NCI-H748 (cell line): ENCODE data around the gene ANGPTL2.

ENCODE experiments used
- DNase-seq: peaks from one replicate; lab custom pipeline; 2025; ENCODE audit not compliant: unreplicated experiment; lab: John Stamatoyannopoulos, UW

ANGPTL2 gene

GRCh38 chr9:127136880-127137639 is 14.6 kb upstream of the ANGPTL2 start:
- DNase-seq = no peak

DNA sequence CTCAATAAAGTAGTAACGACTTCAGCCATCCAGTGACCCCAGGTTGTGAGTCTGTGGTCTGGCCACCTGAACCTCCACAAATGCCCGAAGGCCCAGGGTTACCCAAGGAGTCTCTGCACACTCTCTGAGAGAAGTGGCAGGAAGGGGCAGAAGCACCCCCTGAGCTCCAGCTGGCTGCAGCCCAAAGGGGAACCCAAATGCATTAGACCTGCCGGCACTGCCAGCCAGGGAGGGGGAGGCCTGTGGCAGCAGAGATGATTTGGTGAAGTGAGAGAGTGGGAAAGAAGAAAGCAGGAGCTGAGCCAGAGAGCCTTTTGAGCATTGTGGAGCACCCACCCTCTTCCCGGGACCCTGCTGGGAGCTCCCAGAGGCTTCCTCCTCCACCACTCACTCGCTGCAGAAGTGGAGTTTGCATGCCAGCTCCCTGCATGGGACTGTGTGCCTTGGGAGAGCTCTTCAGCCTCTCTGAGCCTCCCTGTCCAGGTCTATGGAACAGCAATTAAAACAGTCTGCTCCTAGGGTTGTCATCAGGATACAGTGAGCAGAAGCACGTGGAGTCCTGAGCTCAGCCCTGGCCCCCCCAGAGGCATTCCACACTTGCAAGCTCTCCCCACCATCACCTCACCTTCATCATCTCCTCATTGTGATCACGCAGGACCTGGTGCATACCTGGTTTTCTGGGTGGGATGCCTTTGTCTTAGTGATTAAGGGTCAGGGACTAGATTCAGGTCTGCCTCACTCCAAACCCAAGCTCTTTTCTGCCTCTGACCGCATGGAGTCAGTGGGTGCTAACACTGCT is 13.8 kb upstream of the ANGPTL2 start:
- DNase-seq = no peak

- DNase-seq = no peak
Observed at GRCh38 chr9:127135056-127135745, 12.8 kb upstream of the ANGPTL2 start.

DNA sequence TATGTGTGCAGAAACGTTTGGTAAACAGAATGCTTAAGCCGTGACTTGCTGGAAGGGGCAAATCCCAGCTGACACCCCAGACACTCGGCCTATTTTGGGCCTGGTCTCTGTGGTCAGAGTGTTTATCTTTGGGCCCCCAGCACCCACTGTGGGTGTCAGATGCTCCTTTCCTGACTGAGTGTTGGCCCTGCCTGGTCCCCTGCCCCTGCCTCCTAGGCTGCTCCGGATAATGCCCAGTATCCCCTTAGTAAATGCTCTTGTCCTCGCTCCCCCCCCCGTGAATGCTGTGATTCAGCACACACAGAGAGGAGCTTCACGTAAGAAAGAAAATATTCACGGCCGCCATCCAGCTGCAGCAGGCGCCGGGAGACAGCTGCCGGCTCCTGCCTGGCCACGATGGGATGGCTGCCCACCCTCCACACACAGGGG is 11.3 kb upstream of the ANGPTL2 start:
- DNase-seq = no peak

DNA sequence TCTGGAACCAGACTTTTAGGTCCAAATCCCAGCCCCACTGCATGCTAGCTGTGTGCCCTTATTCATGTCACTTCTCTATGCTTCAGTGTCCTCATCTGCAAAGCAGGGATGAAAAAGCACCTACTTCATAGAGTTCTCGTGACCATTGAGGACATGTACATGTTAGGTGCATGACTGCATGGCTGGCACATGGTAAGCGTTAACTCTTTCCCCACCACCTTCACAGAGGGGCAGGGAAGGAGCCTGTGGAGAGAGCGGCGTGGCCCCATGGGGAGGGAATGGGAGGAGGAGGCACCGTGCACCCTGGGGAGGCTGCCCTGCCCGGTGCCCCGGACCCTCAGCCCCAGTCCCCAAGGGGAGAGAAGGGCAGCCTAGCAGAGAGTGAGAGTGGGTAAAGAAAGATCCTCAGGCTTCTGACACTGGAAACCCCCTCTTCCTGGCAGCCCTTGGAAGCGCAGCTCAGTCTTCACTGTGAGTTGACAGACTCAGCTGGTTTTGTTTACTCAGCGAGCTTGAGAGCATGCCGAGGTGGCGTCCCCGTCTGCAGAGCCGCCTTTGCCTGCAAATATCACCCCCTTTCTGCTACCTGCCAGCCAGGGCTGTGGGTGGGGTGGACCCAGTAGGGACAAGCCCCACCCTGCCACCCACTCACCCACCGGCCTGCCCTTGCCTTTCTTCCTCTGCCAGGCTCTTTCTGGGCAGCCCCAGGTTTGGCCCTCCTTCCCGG is 10.6 kb upstream of the ANGPTL2 start:
- DNase-seq = peak; percentile 54

DNA sequence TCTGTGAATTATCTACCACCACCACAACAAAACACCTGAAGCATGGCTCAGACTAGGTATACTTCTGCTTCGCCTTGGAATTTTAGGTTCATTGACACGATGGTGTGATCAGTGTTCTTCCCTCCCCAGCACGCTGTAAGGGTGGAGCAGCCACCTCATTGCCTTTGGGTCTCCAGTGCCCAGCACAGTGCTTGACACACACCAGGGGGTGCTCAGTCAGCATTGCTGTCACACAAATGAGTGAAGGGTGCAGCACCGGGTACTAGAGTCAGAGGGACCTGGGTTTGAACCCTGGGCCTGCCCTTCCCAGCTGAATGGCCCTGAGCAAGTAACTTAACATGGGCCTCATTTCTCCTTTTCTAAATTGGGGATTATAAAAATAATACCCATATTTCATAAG is 9.9 kb upstream of the ANGPTL2 start:
- DNase-seq = no peak

DNA sequence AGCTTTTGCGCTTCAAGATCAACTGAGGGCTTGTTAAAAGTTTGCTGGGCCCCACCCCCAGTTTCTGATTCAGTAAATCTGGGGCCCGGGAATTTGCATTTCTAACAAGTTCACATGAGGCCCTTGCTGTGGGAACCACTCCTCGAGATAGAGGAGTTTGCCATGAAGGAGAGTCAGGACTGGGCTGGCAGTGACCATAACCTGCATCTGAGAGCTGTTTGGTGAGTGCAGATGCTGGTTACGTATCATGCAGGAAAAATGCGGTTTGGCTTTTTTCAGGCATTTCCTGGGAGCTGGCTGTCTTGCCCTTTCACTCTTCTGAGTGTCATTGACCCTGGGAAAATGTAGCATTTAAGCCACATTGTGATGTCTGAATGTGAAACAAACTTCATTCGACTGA is 9.4 kb upstream of the ANGPTL2 start:
- DNase-seq = no peak

- DNase-seq = no peak
Observed at GRCh38 chr9:127130661-127131538, 8.5 kb upstream of the ANGPTL2 start.

DNA sequence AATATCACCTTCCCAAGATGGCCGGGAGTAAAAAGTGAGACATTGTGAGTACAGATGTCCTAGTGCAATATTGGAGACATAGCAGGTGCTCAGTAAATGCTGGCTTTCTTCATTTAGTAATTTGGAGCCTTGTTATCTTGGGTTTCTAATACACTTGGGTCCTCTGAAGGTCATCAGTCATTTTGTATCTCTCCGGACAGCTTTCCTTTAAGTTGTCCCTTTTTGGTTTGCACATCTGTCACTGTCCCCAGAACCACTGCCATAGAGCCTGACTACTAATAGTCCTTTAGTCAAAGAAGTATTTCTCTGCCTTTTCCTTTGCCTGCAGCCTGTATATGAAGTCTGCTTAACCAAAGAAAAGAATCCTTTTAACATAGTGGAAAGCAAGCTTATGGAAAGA is 7.8 kb upstream of the ANGPTL2 start:
- no peak for DNase-seq

DNA sequence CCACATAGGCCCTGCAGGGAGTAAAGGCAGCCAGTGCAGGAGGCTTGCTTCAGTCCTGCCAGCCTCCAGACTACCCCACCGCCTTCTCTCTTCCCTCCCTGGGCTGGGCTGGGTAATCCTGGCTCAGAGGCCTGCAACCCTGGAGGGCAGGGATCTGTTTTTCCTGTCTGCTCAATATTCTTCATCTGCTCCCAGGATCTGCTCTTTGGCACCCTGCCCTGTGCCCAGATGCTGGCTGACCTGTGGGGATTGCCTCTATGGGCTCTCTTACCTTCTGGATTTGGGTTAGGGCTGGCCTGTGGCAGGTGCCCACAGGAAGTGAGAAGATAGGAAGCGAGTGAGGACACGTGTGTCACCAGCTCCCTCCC is 7.3 kb upstream of the ANGPTL2 start:
- no peak for DNase-seq

DNA sequence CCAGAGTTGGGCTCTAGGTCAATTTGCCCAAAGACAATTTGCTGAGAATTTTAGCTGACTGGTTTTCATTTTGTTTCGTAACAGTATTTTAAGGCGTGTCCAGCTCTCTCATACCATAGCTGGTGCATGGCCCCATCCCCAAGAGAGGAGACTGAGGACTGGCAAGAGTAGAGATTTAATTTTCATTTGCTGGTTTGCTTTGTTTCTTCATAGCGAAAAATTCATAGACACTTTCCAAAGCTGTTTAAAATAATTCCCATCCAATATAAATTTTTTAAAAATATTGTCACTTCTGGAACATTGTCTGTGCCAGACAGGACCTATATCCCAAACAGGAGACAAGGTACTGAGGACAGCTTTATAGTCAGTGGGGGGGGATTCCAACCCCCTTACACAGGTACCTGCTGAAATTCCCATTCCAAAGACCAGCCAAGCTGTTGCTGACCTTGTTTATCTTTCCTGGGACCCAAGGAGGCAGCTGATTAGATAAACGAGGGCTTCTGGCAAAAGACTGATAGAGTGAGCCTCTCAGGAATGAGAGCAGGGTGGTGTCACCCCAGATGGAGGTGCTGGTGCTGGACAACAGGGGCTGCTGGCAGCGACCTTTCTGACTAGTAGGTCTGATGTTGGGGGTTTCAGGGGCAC is 6.8 kb upstream of the ANGPTL2 start:
- no peak for DNase-seq

GRCh38 chr9:127128341-127129072 is 6.1 kb upstream of the ANGPTL2 start:
- DNase-seq = no peak

DNA sequence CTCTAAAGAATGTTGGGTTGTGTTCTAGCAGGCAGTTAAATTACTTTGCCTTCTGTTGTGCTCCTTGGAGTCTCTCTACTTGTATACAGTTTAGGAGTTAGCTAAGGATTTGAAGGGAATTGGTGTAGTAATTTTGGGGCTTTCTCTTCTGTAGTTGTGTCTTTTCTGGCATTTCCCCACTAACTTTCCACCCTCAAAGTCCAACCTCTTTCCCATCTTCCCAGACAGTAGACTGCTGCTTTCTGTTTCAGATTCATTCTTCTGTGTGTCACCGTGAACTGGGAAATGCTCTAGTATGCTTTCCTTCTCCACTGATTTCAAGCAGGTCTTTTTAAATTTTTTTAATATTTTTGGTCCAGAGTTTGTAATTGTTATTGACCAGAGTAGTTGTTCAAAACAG is 4.5 kb upstream of the ANGPTL2 start:
- DNase-seq = no peak

DNA sequence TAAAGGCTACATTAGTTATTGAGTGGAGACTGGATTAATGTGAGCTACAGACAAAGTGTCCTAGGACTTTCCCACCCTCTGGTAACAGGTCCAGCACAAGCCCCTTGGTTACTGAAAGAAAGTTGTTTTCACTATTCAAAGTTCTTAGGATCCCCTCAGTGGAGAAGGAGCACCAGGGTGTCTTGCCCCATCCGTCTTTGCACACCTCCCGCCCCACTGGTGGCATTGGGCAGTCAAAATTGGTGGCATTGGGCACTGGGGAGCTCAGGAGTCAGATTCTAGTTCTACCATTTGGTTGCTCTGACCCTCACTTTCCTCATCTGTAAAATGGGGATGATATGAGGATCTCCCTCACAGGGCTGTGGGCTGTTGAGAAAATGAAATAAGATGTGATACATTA is 2.4 kb upstream of the ANGPTL2 start:
- DNase-seq = no peak

DNA sequence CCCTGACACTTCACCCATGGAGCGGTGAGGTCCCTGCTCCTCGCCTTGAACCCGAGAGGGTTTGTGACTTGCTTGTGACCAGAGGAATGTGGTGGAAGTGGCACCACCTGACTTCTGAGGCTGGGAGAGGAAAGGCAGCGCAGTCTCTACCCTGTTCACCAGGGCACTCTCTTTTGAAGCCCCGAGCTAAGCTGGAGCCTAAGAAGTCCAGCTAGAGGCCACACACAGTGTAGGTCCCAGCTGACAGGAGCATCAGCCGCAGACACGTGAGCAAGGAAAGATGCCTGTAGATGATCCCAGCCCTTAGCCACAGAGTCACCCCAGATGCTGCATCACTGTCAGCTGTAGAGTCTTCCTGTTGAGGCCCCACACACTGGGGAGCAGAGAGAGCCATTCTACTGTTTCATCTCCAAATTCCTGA is 1.7 kb upstream of the ANGPTL2 start:
- DNase-seq = no peak

DNA sequence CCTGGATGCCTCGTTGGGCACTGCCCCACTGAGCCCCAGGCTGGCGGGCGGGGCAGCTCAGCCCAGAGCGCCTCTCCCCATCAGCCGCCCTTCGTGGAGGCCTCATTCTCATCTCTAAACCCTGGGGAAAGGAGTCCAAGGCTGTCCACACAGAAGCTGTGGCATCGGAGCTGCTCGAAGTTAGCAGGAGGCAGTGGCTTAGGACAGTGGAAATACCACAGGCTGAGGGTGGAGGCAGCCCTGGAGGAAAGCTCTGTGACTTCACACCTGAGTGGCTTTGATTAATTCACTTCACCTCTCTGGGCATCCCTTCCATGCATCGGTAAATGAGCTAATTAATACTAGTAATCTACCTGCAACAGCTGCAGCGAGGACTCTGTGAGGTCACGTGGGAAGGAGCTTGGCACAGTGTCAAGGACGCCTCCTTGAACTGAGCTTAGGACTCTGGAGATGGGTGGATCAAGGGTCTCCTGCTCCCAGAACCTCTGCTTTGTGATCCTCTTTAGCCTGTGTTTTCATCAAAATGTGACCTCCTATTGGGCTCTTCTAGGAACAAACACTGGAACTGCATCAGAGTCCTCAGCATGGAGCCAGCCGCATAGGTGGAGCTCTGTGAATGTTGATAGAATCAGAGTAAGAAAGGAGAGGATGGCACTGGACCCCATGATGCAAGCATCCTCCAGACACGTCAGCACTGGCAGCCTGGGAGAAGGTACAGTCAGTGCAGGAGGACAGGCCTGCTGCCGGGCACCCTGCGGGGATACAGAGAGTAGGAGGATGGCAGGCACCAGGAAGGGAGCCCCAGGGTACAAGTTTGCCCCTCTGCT is 842 bp upstream of the ANGPTL2 start:
- DNase-seq = peak; percentile 36

DNA sequence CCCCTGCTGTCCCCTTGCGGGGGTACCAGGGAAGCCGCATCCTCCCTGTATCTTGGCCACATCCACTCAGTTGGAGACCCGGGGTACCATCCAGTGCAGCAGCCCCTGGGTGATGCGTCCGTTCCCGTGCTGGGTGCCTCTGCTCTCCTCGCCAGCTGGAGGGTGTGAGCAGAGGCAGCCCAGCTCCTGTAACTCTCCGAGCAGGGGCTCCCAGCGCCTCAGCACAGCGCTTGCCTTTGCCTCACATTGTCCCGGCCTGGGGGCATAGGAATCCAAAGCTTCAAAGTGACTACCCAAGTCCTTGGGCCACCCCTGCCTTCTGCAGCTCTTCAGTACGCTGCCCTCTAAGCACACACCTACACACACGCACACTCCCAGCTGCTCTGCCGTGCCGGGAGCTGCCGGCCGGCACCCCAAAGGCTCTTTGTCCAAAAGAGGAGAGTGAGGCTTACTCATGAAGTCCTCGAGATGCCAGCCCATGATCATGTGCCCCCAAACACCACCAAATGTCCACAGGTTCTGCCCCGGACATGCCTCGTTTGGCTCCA is 733 bp downstream of the ANGPTL2 start:
- DNase-seq = no peak

GRCh38 chr9:127119320-127119709 is 3.1 kb downstream of the ANGPTL2 start:
- DNase-seq = no peak
